Brain microvascular endothelial cell (primary cell): Measurements from ENCODE around the gene ABCA2.

Source experiments
- DNase-seq: peaks from one replicate; pipeline ENCODE4 v3.0.0-alpha.2; 2020
- H3K27ac ChIP-seq: fragments of 250-450 bp; sonication (Bioruptor Pico); 2 replicates; pipeline ENCODE4 v1.5.1; 2020; ENCODE audit warnings: mild to moderate bottlenecking, moderate library complexity
- H3K27me3 ChIP-seq: fragments of 250-450 bp; sonication (Bioruptor Pico); replicated peaks from 2 replicates; pipeline ENCODE4 v1.5.1; 2020; ENCODE audit warnings: mild to moderate bottlenecking
- H3K36me3 ChIP-seq: fragments of 250-450 bp; sonication (Bioruptor Pico); replicated peaks from 2 replicates; pipeline ENCODE4 v1.5.1; 2020; ENCODE audit warnings: mild to moderate bottlenecking
- H3K4me3 ChIP-seq: 2 replicates; pipeline ENCODE4 v1.5.1; 2011; ENCODE audit warnings: low read depth, mild to moderate bottlenecking, control low read depth, low read length, moderate library complexity
- CTCF ChIP-seq: IDR thresholded peaks from 2 replicates; pipeline ENCODE4 v1.5.1; 2011; ENCODE audit warnings: low read depth, mild to moderate bottlenecking, moderate library complexity, low read length, control low read depth, inconsistent platforms; ENCODE audit errors: missing control alignments
- in situ Hi-C: cut with HindIII; loops from 2 replicates; pipeline ENCODE4 v1.10.0; 2017; ENCODE audit warnings: low sequenced_read_pairs, low pct_ligation_motif_present

Gene ABCA2

GRCh38 chr9:137042751-137043727 lies 15.0 kb upstream of the ABCA2 start:
- H3K4me3 ChIP-seq: no peak overlapping the region
- in situ Hi-C loops: loop anchor here (25.0 kb wide), 2 partner anchors 106 to 231 kb away; partner anchors contain the start of genes C8G, FBXW5 and RABL6

GRCh38 chr9:137041124-137041523 lies 13.1 kb upstream of the ABCA2 start:
- no peak for DNase-seq
- TF ChIP-seq CTCF: no peak
- Histone ChIP-seq H3K27me3 (no peaks in the 10 kb centered on the region), H3K4me3 (no peak overlapping the region), H3K27ac (no peak overlapping the region), H3K36me3 (peaks cover 15% of the 10 kb centered on the region)
- in situ Hi-C loops: loop anchor here (25.0 kb wide), 2 partner anchors 104 to 229 kb away; partner anchors contain the start of genes C8G, FBXW5 and RABL6

More at GRCh38 chr9:137042751-137043727, 15.0 kb upstream of the ABCA2 start:
- Histone ChIP-seq H3K27ac (no peak overlapping the region), H3K36me3 (peaks cover 15% of the 10 kb centered on the region), H3K27me3 (no peaks in the 10 kb centered on the region)
- no peak for TF ChIP-seq CTCF
- DNase-seq: no peak

- Histone ChIP-seq H3K27me3 (no peaks in the 10 kb centered on the region), H3K36me3 (peaks cover 15% of the 10 kb centered on the region), H3K4me3 (no peak overlapping the region), H3K27ac (no peak overlapping the region)
- in situ Hi-C loops: loop anchor here (25.0 kb wide), 2 partner anchors 103 to 228 kb away; partner anchors contain the start of genes C8G, FBXW5 and RABL6
- no peak for DNase-seq
- no peak for TF ChIP-seq CTCF
These were observed 12.5 kb upstream of the ABCA2 start for GRCh38 chr9:137040568-137040967.

GRCh38 chr9:137039611-137040366 lies 11.8 kb upstream of the ABCA2 start:
- Histone ChIP-seq H3K4me3 (no peak overlapping the region), H3K36me3 (peaks cover 15% of the 10 kb centered on the region), H3K27me3 (no peaks in the 10 kb centered on the region), H3K27ac (no peak overlapping the region)
- no peak for DNase-seq
- in situ Hi-C loops: loop anchor here (25.0 kb wide), 2 partner anchors 102 to 227 kb away; partner anchors contain the start of genes C8G, FBXW5 and RABL6
- TF ChIP-seq CTCF: no peak

GRCh38 chr9:137038916-137039315 lies 10.9 kb upstream of the ABCA2 start:
- Histone ChIP-seq H3K36me3 (peaks cover 15% of the 10 kb centered on the region), H3K4me3 (no peak overlapping the region), H3K27ac (no peak overlapping the region), H3K27me3 (no peaks in the 10 kb centered on the region)
- in situ Hi-C loops: loop anchor here (25.0 kb wide), 2 partner anchors 102 to 227 kb away; partner anchors contain the start of genes C8G, FBXW5 and RABL6
- no peak for DNase-seq
- no peak for TF ChIP-seq CTCF
